ENCODE results near the gene PTPRM.
A peak's percentile ranks its signal among the peaks of the same experiment; 100 is the strongest.

The PTPRM gene

DNA sequence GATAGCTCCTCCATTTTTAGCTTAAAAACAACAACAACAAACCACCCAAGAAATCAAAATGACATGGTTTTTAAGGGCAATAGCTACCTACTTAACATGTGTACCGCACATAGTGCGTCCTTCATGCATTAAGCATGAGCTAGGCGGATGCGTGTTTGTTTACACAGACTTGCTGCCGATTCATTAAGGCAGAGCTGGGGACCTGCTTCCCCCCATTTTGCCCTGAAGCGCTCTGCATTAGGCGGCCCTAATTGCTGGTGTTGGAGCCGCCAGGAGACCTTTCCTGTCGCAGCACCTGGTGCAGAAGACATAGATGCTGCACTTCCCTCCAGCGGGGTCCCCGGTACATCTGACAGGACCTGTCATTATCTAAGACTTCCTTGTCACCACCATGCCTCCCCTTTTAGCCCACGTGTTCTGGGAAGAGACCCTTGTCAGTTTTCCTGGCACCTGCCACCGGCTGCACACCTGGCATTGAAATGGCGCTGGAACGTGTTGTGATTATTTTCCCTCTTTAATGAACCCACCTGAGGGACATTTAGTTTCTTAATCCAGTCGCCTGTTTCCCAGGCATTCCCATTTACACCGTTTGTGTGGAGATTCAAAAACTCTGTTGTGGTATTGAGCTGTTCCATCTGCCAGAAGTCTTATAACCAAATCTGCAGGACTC lies 781.1 kb downstream of the PTPRM start:
- peak; percentile 50 for DNase-seq

DNA sequence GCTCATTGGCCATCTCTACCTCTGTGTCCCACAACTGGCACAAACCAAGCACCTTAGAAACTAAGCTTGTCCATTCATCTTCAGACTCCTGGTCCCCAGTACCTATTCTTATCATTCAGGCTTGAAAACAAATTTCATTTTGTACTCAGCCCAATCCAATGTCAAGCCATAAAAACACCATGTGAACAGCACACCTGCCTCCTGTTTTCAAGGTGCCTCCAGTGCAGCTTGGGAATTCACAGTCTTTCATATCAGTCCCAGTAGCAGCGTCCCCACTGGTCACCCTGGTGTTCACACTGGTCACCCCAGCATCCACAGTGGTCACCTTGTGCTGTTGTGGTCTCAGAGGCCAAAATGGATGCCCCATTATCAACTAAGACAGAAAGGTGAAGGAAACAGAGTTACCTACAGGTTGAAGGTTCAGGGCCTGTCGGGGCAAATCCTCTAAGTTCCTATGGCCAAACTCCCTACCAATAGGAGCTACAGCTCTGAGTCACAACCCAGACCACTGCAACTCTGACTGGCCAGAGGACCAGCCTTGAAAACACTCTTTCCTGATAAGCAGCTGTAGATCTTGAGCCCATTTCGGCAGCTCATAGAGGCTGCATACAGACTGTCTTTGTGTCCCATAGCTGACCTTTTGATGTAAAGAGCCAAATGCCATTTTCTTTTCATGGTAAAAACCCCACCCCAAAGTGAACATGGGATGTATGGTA lies 782.6 kb downstream of the PTPRM start:
- no peak for DNase-seq

DNA sequence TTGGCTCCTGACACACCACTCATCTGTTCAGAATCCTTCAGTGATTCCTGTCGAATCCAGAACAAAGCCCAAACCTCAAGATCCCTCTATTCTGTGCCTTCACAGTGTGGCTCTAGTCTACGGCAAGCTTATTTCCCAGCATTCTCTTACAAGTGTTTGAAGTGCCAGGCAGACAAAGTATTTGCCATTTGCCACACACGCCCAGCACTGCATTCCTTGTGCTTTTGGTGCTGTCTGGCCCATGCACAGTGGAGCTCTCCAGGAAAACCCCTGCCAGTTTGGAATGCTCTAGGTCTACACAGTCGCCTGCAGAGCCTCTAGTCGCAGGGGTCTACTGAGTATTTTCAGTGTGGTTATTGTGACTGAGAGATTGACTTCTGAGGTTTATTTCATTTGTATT lies 783.5 kb downstream of the PTPRM start:
- DNase-seq, result no peak

DNA sequence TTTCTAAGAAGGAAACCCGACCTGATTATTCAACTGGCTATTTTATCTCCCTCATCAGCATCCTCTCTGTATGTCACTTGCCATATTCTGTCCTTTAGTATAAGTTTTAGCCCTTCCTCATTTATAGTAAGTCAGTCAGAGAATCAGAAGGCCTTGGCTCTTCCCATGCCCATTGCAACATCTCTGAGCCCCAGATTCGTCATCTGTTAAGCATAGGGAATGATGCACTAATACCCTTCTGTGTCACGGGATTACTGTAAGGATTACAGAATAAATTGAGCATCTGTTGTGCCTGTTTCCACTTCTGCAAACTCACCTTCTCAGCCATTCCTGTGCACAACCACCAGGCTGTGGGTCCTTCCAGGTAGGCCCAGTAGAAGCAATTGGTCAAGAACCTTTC lies 784.0 kb downstream of the PTPRM start:
- no peak for DNase-seq

DNA sequence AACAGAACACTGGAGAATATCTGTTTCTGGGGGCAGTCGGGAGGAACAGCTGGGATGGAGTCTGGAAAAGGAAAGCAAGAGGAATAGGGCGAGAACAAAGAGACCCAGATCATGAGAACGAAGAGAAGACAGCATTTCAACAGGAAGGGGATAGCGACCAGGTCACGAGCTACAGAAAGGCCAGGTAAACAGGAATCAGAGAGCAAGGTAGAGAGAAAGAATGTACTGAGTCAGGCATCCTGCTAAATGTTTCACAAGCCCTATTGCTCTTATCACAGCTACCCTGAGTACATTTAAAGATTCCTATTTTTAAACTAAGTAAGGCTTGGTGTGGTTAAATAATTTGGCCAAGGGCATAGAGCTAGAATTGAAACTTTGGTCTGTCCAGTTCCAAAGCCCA lies 787.2 kb downstream of the PTPRM start:
- DNase-seq, result no peak

DNA sequence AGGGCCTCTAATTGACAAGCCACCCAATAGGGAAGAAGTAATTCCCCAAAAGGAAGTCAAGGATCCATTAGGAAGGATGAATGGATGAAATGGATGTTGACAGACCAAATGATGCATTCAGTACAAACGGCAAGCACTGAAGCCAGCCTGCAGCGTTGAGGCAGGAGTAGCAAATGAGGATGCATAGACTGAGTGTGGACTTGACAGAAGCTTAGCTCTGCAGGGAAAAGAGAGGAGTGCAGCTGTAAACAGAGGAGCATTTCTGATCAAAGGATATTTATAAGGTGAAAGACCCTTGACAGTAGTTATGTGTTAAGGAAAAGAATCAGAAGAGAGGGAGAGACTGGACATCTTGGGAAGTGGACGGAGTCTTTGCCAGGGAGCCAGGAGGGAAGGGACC lies 788.9 kb downstream of the PTPRM start:
- DNase-seq, result peak; percentile 67

DNA sequence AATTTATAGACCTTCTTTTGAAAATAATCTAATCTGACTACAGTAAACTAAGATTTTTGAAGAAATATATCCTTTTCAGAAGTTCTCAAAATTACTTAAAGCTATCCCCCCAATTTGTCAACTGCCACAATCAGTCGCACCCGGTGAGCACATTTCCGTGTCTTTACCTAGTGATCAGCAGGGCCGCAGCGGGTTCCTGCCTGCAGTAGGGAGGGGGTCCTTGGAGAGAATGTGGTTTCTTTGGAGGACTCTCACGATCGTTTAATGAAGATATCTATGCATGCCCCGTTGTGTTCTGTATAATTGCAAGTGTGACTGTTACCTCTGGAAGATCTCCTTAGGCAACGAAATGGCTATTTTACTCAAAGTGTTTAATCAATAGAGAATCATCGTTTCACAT lies 790.2 kb downstream of the PTPRM start:
- DNase-seq, result no peak

DNA sequence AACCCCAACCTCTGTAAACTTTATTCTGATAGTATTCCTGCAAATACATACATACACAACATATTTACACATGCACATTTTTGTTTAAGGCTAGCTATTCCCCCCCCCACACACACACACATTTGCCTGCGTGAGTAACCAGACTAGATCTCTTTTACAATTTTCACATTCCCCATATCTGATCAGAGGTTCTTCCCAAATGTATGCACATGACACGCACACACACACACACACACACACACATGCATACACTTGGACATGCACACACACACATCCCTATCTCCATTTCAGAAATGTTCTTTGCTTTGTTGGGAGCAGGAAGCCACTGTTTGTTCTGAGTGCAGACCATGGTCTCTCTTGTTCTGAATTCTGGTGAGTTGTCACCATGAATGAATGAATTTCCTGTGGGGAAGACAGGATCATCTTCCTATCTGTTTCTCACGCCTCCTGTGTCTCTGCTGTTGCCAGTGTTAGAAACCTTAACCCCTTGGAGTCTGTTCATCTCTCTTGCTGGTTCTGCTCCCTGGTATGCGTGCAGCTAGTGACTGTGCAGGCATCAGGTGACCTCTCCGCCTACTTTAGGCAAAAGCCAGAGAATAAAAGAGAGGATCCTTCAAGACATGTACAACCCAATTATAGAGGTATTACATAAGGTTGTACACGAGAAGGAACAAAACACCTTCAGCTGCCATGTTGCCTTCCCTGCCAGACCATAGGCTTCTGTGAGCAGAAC lies 791.1 kb downstream of the PTPRM start:
- no peak for DNase-seq

DNA sequence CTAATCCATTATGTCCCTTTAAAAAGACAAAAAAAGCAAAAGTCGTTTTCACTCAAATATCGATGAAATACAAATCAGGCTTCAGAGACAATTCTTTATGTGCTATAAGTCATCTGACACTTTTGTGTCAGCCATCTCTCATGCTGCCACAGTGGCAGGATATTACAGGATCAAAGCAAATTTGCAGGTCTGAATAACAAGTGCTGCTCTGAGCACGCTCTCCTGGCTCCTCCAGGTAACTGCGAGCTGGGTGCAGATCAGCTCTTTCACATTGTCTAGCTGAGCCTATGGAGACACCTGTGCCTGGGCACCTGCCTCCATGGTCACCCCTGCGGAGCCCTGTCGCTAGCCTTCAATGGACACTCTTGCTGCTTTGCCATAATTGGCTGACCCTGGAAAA lies 792.0 kb downstream of the PTPRM start:
- DNase-seq, result no peak

DNA sequence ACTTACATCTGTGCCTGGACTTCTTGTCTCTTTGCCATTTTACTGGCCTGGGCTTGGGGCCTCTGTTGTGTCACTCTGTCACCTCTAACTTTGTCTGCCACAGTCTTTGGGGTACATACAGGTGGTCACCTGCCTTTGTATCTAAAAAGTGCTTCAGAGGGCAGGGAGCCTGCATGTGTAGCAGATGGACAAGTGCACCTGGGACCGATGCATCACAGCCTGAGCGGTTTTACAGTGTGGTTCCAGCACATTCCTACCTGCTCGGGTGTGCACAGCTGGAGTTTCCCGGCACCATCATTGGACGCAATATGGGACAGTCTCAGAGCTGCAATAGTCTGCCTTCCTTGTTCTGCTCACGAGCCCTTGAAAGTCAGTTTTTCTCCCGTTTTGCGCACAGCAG lies 792.4 kb downstream of the PTPRM start:
- DNase-seq, result no peak

DNA sequence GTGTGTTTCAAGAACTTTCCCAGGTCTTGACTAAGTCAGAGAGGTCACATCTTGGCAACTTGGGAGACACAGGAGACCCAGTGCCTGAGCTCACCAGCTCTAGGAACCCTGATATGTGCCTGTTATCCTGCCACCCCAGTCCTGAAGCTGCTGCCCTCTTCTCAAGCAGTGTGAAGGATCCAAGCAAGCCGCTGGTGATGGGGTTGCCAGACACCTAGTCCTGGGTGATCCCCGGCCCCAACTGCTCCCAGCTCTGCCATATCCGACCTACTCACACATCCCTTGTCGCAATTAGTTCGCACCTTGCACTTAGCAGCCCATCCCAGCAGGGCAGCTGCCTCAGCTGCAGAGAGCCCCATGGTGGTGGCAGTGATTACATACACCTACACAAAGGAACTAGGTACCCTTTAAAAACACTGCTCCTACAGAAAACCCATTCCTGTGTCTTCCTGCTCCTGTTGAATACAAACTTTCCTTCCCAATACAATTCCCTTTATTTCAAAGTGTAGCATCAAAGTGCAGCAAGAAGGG lies 794.9 kb downstream of the PTPRM start:
- DNase-seq, result no peak

DNA sequence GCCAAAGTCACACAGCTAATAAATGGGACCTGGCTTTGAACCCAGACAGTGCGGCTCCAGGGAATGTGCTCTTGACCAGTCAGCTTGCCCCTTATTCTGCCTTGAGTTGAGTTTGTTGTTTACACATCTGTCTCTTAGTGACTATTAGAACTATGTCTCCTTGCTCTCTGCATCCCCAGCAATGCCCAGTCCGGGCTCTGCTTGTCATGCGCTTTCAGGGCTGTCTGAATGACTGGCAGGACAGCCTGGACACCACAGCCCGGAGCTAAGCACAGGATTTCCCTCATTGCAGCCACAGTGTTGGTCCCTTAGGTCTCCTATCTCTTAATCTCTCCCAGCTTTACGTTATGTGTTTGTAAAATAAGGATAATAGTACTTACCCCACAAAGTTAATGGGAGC lies 795.7 kb downstream of the PTPRM start:
- DNase-seq, result no peak

DNA sequence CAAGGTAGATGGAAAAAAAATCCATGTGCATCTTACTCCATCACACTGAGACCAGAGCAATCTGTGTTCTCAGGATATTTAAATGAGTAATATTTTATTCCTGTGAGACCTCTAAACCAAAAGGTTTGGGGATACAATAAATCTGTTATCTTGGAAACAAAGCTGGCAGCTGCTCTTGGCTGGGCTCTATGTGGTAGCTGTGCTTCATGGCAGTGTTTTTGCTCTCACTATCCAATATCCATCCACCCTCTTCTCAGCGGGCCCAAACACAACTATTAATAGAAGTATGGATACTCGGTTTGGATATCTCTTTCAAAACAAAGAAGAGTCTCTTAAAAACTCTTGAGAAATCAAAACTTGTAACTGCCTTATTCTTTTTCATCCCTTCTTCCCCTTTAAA lies 797.3 kb downstream of the PTPRM start:
- DNase-seq, result no peak

DNA sequence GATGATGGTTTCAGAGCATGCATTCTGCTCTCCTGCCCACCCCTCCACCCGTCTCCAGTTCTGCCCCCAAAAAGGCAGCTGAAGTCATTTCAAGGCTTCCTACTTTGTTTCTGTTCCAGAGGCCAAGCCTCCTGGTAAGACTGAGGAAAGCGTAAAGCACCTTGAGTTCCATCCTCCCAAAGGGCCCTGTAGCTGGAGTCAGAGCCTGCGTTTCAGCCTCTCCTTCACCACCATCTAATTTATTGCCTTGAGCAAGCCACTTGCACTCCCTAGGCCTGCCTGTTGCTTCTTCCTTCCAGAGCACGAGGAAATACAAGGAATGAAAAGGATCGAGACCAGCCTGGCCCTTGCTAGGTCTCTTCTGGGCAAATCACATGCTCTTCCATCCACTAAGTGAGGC lies 797.9 kb downstream of the PTPRM start:
- no peak for DNase-seq

DNA sequence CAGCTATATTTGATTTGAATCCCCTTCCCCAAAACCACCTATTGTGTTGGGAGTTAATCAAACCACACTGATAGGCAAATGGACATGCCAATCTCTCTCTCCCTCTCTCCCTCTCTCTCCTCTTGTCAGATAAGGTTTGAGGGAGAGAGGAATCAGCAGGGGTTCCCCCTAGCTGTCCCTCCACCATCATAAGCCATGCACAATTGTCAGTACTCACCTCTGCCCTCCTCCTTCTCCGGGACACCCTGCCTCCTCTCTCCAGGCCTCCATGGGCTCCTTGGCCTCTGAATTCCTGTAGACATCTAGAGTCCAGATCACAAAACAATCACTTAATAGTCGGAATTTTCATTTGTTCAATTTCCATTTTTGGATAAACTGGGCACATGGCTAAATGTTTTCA lies 798.4 kb downstream of the PTPRM start:
- no peak for DNase-seq

DNA sequence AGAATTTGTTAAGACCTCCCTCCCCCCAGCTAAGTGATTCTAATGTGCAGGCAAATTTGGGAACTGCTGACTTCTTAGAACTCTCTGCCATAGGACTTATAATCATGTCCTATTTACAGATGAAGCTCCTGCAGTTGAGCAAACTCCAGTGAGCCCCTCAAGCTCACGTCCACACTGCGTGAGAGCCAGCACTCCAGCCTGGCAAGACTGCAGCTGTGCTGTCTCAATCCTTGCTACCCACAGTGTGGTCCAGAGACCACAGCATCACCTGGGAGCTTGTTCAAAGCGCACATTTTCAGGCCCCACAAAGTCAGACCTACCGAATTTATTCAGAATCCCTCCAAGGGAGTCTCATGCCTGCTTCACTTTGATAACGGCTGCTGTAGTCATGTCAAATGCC lies 799.0 kb downstream of the PTPRM start:
- no peak for DNase-seq

DNA sequence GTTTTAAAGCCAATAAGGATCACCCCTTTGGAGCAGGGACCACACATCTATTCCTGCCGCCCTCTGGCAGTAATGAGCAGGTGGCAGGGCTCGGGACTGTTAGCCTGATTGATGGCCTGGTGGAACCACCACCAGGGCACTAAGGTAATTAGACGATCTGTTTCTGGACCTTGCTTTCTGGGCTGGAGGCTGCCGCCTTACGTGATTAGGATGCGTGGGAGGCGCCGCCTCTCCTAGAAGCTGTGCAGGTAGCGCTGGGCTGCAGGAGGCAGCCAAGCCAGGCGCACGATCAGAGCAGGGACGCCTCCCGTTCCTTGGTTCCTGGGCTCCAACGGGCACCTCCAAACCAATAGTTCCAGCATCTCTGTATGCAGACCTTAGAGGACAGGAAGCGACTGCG lies 799.5 kb downstream of the PTPRM start:
- DNase-seq, result no peak

DNA sequence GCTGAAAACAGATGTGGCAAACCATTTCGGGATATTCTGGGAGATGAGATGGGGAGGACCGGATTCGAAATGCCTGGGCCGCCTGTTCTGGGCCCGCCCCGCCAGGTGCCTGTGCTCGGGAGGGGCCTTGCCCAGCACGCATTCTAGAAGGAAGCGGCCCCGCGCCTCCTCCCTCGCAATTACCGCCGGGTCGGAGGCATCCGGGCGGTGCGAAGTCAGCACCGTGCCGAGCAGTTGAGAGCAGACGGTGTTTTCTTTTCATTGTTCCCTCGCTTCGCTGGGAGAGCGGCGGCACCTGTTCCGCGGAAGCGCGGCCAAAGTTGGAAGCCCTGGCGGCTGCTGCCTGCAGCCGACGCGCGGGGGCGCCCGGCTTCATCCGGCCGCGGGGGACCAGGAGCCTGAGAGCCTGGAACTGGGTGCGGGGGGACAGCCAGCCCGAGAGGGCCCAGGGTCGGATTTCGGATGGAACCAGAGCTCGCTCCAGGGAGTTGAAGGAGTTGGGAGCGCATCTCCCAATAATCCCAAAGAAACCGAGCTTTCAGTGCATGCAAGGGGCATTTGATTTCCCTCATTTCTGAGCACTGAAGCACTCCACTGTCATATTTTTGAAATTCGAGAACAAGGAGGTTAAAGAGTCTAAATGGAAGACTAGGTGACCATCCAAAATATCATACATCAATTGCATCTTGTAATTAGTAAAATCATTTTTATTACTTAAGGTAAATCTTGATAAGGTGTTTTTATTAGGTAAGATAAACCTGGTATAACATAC lies 800.3 kb downstream of the PTPRM start:
- peak; percentile 81 for DNase-seq

DNA sequence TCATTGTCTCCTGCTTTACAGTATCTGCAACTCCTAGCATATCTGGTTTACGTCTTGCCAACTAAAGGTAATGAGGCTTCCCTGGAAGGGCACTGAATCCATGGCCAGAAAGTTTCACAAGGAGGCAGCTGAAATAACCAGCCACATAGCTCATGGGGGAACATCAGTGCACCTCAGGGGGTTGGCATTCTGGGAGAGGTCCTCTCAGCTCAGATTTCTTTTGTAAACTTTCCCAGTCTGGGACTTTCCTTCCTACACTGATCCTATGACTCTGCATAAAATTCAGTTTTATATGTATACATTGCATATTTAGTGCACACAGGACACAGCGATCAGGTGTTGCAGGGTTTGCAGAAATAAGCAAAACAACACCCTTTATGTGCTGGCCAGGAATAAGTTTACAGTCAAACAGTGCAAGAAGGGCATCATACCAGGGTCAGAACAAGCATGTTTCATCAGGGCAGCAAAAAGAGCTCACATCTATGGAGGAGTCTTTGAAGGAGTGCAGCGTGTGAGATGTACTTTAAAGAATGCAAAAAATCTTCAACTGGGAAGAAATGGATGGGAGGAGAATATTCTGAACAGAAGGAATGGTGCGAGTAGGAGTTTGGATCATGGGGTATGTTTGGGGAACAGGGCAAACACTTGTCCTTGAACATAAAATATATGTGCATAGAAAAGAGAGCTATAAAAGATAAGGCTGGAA lies 801.5 kb downstream of the PTPRM start:
- DNase-seq, result no peak

DNA sequence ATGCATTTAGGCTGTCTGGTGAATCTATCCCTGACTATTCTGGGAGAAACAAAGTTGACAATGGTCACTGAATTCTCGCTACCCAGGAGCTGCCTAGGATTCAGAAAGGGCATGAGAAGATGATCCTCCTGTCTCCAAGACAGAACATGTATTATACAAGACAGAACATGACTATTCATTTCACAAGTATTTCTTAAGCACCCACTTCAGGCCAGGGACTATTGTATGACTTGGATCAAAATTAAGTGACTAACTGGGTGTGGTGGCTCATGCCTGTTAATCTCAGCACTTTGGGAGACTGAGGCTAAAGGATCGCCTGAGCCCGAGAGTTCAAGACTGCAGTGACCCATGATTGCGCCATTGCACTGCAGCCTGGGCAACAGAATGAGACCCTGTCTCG lies 806.4 kb downstream of the PTPRM start:
- DNase-seq, result no peak

DNA sequence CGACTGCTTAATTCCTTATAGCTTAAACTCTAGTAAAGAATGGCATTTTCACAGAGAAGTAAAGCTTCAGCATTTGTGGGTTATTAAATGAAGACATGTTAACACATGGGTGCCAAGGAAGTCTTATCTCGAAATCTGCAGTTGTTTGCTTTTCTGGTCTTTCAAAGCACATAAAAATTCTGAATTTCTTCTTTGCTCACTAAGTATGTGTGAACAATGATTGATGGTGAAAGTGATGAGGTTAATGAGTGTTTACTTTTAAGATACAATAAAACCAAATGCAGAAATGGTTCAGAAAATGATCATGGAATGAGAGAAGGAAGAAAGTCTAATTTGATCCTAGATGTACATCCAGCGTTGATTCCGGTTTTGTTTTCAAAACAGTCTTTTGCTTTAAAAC lies 807.6 kb downstream of the PTPRM start:
- DNase-seq, result no peak

DNA sequence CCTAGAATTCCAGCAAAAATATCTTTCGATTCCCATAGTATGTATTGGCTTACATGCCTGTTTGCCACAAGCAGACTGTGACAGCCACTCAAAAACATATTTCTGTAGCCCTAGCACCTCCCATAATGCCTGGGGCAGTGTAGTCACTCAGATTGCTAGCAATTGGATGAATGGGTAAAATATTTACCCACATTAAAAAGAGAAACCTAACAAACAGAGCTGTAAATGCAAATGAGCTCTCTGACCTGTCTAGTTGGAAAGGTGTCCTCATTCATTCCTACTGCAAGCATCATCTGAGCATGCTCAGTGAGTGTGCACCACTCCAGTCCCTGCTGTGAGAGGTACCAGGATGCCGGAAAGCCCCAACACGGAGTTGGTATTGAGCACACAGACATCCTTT lies 808.1 kb downstream of the PTPRM start:
- DNase-seq, result no peak

DNA sequence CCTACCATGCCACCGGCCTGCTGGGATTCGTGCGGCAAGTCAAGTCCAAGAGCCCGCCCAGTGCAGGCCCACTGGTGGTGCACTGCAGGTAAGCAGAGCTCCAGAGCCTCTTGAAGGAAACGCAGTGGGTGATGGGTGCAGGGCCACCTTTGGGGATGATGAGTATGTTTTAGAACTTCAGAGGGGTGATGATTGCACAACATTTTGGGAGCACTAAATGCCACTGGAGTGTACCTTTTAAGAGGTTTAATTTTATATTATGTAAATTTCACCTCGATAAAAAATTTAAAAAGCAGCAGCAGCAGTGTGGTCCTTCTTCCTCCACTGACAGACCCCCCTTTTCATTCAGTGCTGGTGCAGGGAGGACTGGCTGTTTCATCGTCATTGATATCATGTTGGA lies 809.0 kb downstream of the PTPRM start:
- DNase-seq, result no peak

All from retina (tissue), 1 donor.